ENCODE results near the gene CCDC9.
"Not testable (repeated sequence)": the region's sequence is repeated elsewhere in the genome, so short reads cannot be mapped to it uniquely, and the experiment has no call there.

CCDC9 gene

GRCh38 chr19:47300867-47301266 is 44.5 kb downstream of the CCDC9 start:
- DNase-seq (ENCODE audit: low read depth), result not testable (repeated sequence)

- DNase-seq (ENCODE audit: low read depth), result no peak
Observed at GRCh38 chr19:47302249-47302648, 45.9 kb downstream of the CCDC9 start.

DNA sequence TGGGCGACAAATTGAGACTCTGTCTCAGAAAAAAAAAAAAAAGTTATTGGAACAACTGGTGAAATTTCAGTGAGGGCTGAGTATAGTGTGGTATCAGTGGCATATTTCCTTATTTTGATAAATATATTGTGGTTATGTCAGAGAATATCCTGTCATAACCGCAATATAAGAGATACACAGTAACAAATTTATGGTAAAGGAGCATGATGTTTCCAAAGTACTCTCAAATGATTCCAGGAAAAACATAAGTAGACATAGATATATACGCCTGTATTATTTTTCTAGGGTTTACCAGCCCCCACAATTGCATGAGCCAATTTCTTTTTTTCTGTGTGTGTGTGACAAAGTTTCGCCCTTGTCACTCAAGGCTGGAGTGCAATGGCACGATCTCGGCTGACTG is 47.6 kb downstream of the CCDC9 start:
- DNase-seq (ENCODE audit: low read depth), result no peak

- DNase-seq (ENCODE audit: low read depth), result peak; percentile 85
Observed at GRCh38 chr19:47305309-47305751, 49.0 kb downstream of the CCDC9 start.

DNA sequence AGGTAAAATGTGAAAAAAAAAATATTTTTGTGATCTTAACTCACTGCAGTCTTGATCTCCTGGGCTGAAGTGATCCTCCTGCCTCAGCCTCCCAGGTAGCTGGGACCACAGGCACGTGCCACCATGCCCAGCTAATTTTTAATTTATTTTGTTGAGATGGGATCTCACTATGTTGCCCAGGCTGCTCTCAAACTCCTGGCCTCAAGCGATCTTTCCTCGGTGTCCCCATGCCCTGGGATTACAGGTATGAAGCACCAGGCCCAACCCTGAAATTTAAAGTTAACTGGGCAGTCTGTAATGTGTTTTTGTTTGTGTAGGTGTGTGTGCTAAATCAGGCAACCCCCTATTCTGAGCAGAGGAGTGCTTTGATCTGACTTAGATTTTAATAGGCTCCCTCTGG is 50.0 kb downstream of the CCDC9 start:
- no peak for DNase-seq (ENCODE audit: low read depth)

DNA sequence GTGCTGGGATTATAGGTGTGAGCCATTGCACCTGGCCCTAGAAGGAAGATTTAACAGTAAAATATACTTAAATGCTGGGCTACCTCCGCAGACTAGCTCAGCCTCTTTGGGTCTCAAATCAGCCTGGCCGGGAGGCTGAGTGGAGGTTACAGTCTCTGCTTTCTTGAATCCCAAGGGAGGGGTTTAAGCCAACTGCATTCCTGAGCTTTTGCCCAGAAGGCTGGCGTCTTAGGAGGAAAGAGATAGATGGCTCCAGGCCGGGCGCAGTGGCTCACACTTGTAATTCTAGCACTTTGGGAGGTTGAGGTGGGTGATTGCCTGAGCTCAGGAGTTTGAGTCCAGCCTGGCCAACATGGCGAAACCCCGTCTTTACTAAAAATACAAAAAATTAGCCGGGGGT is 52.7 kb downstream of the CCDC9 start:
- DNase-seq (ENCODE audit: low read depth), result peak; percentile 29

GRCh38 chr19:47309608-47310007 is 53.3 kb downstream of the CCDC9 start, which contains the start of gene C5AR1:
C5AR1 (plus strand) TSS chr19:47309861; CDS start chr19:47309896, 35 bp downstream.
- no peak for DNase-seq (ENCODE audit: low read depth)

GRCh38 chr19:47310323-47310722 is 54.0 kb downstream of the CCDC9 start:
- DNase-seq (ENCODE audit: low read depth), result no peak

DNA sequence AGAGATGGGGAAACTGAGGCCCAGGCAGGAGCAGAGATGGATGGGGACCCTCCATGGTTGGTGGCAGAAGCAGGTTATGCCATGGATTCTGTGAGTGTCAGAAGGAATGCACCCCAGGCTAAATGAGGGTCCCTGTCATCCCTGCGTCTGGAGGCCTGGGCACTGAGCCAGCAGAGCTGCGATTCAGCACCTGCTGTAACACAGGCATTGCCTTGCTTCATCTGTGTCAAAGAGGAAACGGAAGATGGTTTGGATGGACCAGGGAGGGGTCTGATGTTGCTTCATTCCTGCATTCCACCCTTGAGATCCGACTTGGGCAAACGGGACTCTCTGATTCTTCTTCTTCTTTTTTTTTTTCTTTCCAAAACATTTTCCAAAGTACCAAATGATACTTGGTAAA is 54.5 kb downstream of the CCDC9 start:
- peak; percentile 40 for DNase-seq (ENCODE audit: low read depth)

DNA sequence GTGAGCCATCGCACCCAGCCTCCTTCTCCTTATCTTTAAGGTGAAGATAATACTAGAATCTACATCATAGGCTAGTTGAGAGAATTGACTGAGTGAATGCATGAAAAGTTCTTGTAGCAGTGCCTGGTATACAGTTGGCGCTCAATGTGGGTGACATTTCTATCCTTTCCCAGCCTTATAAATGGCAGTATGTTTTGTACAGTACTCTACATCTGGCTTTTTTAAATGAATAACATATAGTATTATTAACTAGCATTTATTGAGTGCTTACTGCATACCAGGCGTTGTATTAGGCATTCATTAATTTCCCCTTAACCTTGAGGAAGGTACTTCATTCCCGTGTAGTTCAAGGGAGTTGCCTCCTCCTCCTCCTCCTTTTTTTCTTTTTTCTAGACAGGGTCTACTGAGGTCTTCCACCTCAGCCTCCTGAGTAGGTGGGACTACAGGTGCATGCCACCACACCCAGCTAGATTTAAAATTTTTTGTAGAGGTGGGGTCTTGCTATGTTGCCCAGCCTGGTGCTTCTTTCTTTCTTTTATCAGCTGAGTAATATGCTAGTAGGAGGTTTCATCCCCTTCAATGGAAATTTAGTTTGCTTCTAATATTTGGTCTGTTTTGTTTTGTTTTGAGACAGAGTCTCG is 56.2 kb downstream of the CCDC9 start:
- no peak for DNase-seq (ENCODE audit: low read depth)

- no peak for DNase-seq (ENCODE audit: low read depth)
Observed at GRCh38 chr19:47313754-47314295, 57.5 kb downstream of the CCDC9 start.

DNA sequence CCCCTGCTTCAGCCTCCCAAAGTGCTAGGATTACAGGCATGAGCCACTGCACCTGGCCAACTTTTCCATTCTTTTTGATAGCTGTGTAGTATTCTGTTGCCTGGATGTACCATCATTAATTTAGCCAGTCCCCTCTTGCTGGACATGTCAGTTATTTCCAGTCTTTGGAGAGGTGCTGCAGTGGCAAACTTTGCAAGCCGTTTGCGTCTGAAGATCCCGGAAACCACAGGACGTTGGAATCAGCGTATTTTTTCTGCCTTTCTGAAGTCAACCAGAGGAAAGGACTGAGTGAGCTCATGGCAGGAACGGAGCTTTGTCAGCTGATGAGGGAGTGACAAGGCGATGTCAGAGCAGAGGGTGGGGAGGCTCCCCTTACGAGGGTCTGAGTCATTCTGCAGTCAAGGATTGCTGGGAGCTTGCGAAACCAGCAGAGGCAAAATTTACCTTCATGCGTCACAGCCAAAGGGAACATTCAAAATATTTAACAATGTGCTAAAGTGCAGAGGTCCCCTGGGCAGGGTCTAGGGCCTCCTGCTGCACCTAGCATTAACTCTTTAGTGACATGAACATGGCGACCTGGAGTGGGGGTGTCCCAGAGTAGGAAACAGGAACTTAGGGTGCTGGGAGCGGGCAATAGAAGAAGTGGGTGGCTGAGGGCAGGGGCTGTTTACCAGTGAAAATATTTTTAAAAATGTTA is 58.9 kb downstream of the CCDC9 start:
- DNase-seq (ENCODE audit: low read depth), result peak; percentile 96

GRCh38 chr19:47316513-47316912 is 60.2 kb downstream of the CCDC9 start:
- no peak for DNase-seq (ENCODE audit: low read depth)

GRCh38 chr19:47319923-47320871 is 63.9 kb downstream of the CCDC9 start:
- no peak for DNase-seq (ENCODE audit: low read depth)

Measured in amniotic epithelial cell (primary cell).